Muscle layer of colon (tissue), 2 donors: ENCODE data around the gene FRAT1.
"Not testable (repeated sequence)": the region's sequence is repeated elsewhere in the genome, so short reads cannot be mapped to it uniquely, and the experiment has no call there.

ENCODE experiments used
- H3K27ac ChIP-seq: one replicate; pipeline ENCODE4 v1.7.0; 2013; ENCODE audit warnings: low read depth, mild to moderate bottlenecking, low read length, moderate library complexity
- H3K27me3 ChIP-seq, 2 donors: one replicate each; pipeline ENCODE4 v1.7.0; 2013; ENCODE audit warnings: low read length in 2 of 2, mild to moderate bottlenecking in 2 of 2; ENCODE audit not compliant: insufficient read depth in 2 of 2, control insufficient read depth in 1 of 2
- H3K36me3 ChIP-seq: one replicate; pipeline ENCODE4 v1.7.0; 2013; ENCODE audit warnings: mild to moderate bottlenecking, low read length; ENCODE audit not compliant: insufficient read depth
- H3K4me1 ChIP-seq: one replicate; pipeline ENCODE4 v1.7.0; 2013; ENCODE audit warnings: mild to moderate bottlenecking, low read length; ENCODE audit not compliant: insufficient read depth
- H3K4me3 ChIP-seq, 2 donors: one replicate each; pipeline ENCODE4 v1.7.0; 2013; ENCODE audit warnings: low read length in 2 of 2, low read depth in 1 of 2, mild to moderate bottlenecking in 1 of 2, moderate library complexity in 1 of 2
- H3K9ac ChIP-seq: one replicate; pipeline ENCODE4 v1.7.0; 2013; ENCODE audit warnings: low read length
- H3K9me3 ChIP-seq: one replicate; pipeline ENCODE4 v1.7.0; 2013; ENCODE audit warnings: mild to moderate bottlenecking, low read length
- donor health status: abdominal sarcoma.
- donor health status: Adenocarcinoma of cecum.

Gene FRAT1

GRCh38 chr10:97338041-97338440, 19.0 kb downstream of the FRAT1 start:
- Histone ChIP-seq H3K4me3 (no peak overlapping the region), H3K4me1 (peaks cover 5% of the 10 kb centered on the region), H3K9me3 (no peaks in the 10 kb centered on the region), H3K27me3 (no peaks in the 10 kb centered on the region), H3K36me3 (no peaks in the 10 kb centered on the region), H3K9ac (no peak overlapping the region), H3K27ac (no peak overlapping the region)

- Histone ChIP-seq H3K27me3 (no peaks in the 10 kb centered on the region), H3K36me3 (no peaks in the 10 kb centered on the region), H3K27ac (no peak overlapping the region), H3K9ac (no peak overlapping the region), H3K9me3 (no peaks in the 10 kb centered on the region), H3K4me3 (no peak overlapping the region), H3K4me1 (peaks cover 5% of the 10 kb centered on the region)
Observed at GRCh38 chr10:97341416-97341815, 22.3 kb downstream of the FRAT1 start.

GRCh38 chr10:97343664-97344063, 24.6 kb downstream of the FRAT1 start:
- H3K36me3 ChIP-seq, H3K4me3 ChIP-seq, H3K27me3 ChIP-seq, H3K27ac ChIP-seq, H3K9me3 ChIP-seq, H3K4me1 ChIP-seq, H3K9ac ChIP-seq: not testable (repeated sequence)

- Histone ChIP-seq H3K4me3 (no peak overlapping the region), H3K27me3 (no peaks in the 10 kb centered on the region), H3K36me3 (no peaks in the 10 kb centered on the region), H3K9ac (no peak overlapping the region), H3K9me3 (no peaks in the 10 kb centered on the region), H3K4me1 (peaks cover 9% of the 10 kb centered on the region), H3K27ac (no peak overlapping the region)
Observed at GRCh38 chr10:97347317-97347716, 28.2 kb downstream of the FRAT1 start.

- H3K9me3 ChIP-seq, result no peaks in the 10 kb centered on the region
- no peak overlapping the region for H3K4me3 ChIP-seq
- no peaks in the 10 kb centered on the region for H3K36me3 ChIP-seq
- no peak overlapping the region for H3K27ac ChIP-seq
- H3K9ac ChIP-seq, result no peak overlapping the region
- no peaks in the 10 kb centered on the region for H3K27me3 ChIP-seq
- H3K4me1 ChIP-seq, result peaks cover 9% of the 10 kb centered on the region
Observed at GRCh38 chr10:97349752-97350513, 30.9 kb downstream of the FRAT1 start.

GRCh38 chr10:97353945-97354344, 34.9 kb downstream of the FRAT1 start:
- H3K9ac ChIP-seq, result no peak overlapping the region
- H3K9me3 ChIP-seq, result no peaks in the 10 kb centered on the region
- H3K4me3 ChIP-seq, result no peak overlapping the region
- no peaks in the 10 kb centered on the region for H3K27me3 ChIP-seq
- peaks cover 17% of the 10 kb centered on the region for H3K4me1 ChIP-seq
- no peak overlapping the region for H3K27ac ChIP-seq
- H3K36me3 ChIP-seq, result no peaks in the 10 kb centered on the region

- Histone ChIP-seq H3K9ac (no peak overlapping the region), H3K36me3 (peaks cover 8% of the 10 kb centered on the region), H3K4me1 (peaks cover 7% of the 10 kb centered on the region), H3K4me3 (no peak overlapping the region), H3K9me3 (no peaks in the 10 kb centered on the region), H3K27ac (no peak overlapping the region), H3K27me3 (no peaks in the 10 kb centered on the region)
Observed at GRCh38 chr10:97355571-97355975, 36.5 kb downstream of the FRAT1 start.

GRCh38 chr10:97356318-97356914, 37.3 kb downstream of the FRAT1 start:
- peaks cover 8% of the 10 kb centered on the region for H3K36me3 ChIP-seq
- no peaks in the 10 kb centered on the region for H3K27me3 ChIP-seq
- peaks cover 7% of the 10 kb centered on the region for H3K4me1 ChIP-seq
- H3K27ac ChIP-seq, result no peak overlapping the region
- H3K4me3 ChIP-seq, result no peak overlapping the region
- H3K9me3 ChIP-seq, result no peaks in the 10 kb centered on the region
- H3K9ac ChIP-seq, result no peak overlapping the region

GRCh38 chr10:97356918-97357317, 37.8 kb downstream of the FRAT1 start:
- no peaks in the 10 kb centered on the region for H3K27me3 ChIP-seq
- no peak overlapping the region for H3K4me3 ChIP-seq
- no peak overlapping the region for H3K9ac ChIP-seq
- no peak overlapping the region for H3K27ac ChIP-seq
- peaks cover 7% of the 10 kb centered on the region for H3K4me1 ChIP-seq
- H3K36me3 ChIP-seq, result peaks cover 8% of the 10 kb centered on the region
- no peaks in the 10 kb centered on the region for H3K9me3 ChIP-seq

GRCh38 chr10:97358349-97358748, 39.3 kb downstream of the FRAT1 start:
- Histone ChIP-seq H3K4me1 (peaks cover 7% of the 10 kb centered on the region), H3K9me3 (no peaks in the 10 kb centered on the region)

GRCh38 chr10:97358781-97359180, 39.7 kb downstream of the FRAT1 start:
- Histone ChIP-seq H3K4me3 (no peak overlapping the region), H3K27me3 (no peaks in the 10 kb centered on the region), H3K9me3 (no peaks in the 10 kb centered on the region), H3K36me3 (peaks cover 8% of the 10 kb centered on the region), H3K9ac (no peak overlapping the region), H3K4me1 (peaks cover 7% of the 10 kb centered on the region), H3K27ac (no peak overlapping the region)

More at GRCh38 chr10:97358349-97358748, 39.3 kb downstream of the FRAT1 start:
- Histone ChIP-seq H3K27me3 (no peaks in the 10 kb centered on the region), H3K9ac (no peak overlapping the region), H3K36me3 (peaks cover 8% of the 10 kb centered on the region), H3K4me3 (no peak overlapping the region), H3K27ac (no peak overlapping the region)
